Measurements from ENCODE around the gene IER5.
A peak's percentile ranks its signal among the peaks of the same experiment; 100 is the strongest.
"Not testable (repeated sequence)": the region's sequence is repeated elsewhere in the genome, so short reads cannot be mapped to it uniquely, and the experiment has no call there.

IER5 gene

GRCh38 chr1:181088079-181089016 lies at the start of gene IER5:
IER5 (plus strand) TSS chr1:181088700; CDS start chr1:181088903, 203 bp downstream.
- DNase-seq: peak; percentile 92 to 94

GRCh38 chr1:181040284-181040865 lies 48.1 kb upstream of the IER5 start:
- DNase-seq: no peak

GRCh38 chr1:181043025-181043888 lies 45.2 kb upstream of the IER5 start:
- DNase-seq: no peak

- DNase-seq: peak in 1 of 2 donors; percentile 20
Observed at GRCh38 chr1:181044449-181044966, 44.0 kb upstream of the IER5 start.

GRCh38 chr1:181045946-181046345 lies 42.6 kb upstream of the IER5 start:
- DNase-seq: not testable (repeated sequence)

- DNase-seq: no peak
Observed at GRCh38 chr1:181049378-181049777, 39.1 kb upstream of the IER5 start.

GRCh38 chr1:181050922-181051321 lies 37.6 kb upstream of the IER5 start:
- no peak for DNase-seq

GRCh38 chr1:181056560-181056959 lies 31.9 kb upstream of the IER5 start:
- DNase-seq: no peak

GRCh38 chr1:181057079-181057478 lies 31.4 kb upstream of the IER5 start:
- DNase-seq: no peak

- DNase-seq: no peak
Observed at GRCh38 chr1:181059435-181059834, 29.1 kb upstream of the IER5 start.

- no peak for DNase-seq
Observed at GRCh38 chr1:181060066-181060465, 28.4 kb upstream of the IER5 start.

- not testable (repeated sequence) for DNase-seq
Observed at GRCh38 chr1:181060947-181061346, 27.6 kb upstream of the IER5 start.

- DNase-seq: no peak
Observed at GRCh38 chr1:181061487-181061886, 27.0 kb upstream of the IER5 start.

- peak; percentile 66 to 74 for DNase-seq
Observed at GRCh38 chr1:181061891-181062835, 26.3 kb upstream of the IER5 start.

- peak in 1 of 2 donors; percentile 62 for DNase-seq
Observed at GRCh38 chr1:181062836-181063428, 25.6 kb upstream of the IER5 start.

- DNase-seq: no peak
Observed at GRCh38 chr1:181064011-181064623, 24.4 kb upstream of the IER5 start.

- no peak for DNase-seq
Observed at GRCh38 chr1:181064702-181065101, 23.8 kb upstream of the IER5 start.

GRCh38 chr1:181073638-181074037 lies 14.9 kb upstream of the IER5 start:
- no peak for DNase-seq

GRCh38 chr1:181075766-181076350 lies 12.6 kb upstream of the IER5 start:
- no peak for DNase-seq

GRCh38 chr1:181076852-181077251 lies 11.6 kb upstream of the IER5 start:
- no peak for DNase-seq
